HepG2 (cell line): ENCODE data around the gene MCF2L. TPM values are rescaled to one million over a fixed set of nuclear protein-coding genes. Genes with fewer than 3 reads are reported as not detected.

Source experiments
- BCLAF1 ChIP-seq: fragments of 450-650 bp; IDR thresholded peaks from 2 replicates; pipeline ENCODE4 v1.6.1; 2017; ENCODE audit warnings: mild to moderate bottlenecking
- CEBPG ChIP-seq: IDR thresholded peaks from 2 replicates; pipeline ENCODE4 v1.6.1; 2016
- FIP1L1 ChIP-seq: fragments of 200-400 bp; formaldehyde crosslinking; IDR thresholded peaks from 2 replicates; pipeline ENCODE4 v1.6.1; 2018; ENCODE audit warnings: low read depth, mild to moderate bottlenecking, low read length, moderate library complexity, borderline replicate concordance; ENCODE audit not compliant: insufficient read depth
- FOXJ3 ChIP-seq: sonication (generic); formaldehyde crosslinking; IDR thresholded peaks from 2 replicates; pipeline ENCODE4 v1.4.0; 2020; ENCODE audit warnings: missing genetic modification reagents, mild to moderate bottlenecking, borderline replicate concordance
- FOXP1 ChIP-seq, 2 experiments: fragments of 450-650 bp in 1 of 2; IDR thresholded peaks; 2 replicates each; pipeline ENCODE4 v1.6.1; 2017 to 2018; ENCODE audit warnings: antibody characterized with exemption in 1 of 2
- GABPB1 ChIP-seq: IDR thresholded peaks from 2 replicates; pipeline ENCODE4 v1.6.1; 2016; ENCODE audit warnings: mild to moderate bottlenecking, missing genetic modification reagents, moderate library complexity, missing compliant biosample characterization
- HNRNPLL ChIP-seq: fragments of 200-400 bp; formaldehyde crosslinking; IDR thresholded peaks from 2 replicates; pipeline ENCODE4 v1.6.1; 2017; ENCODE audit warnings: mild to moderate bottlenecking, low read depth, low read length; ENCODE audit not compliant: poor library complexity, severe bottlenecking
- JARID2 ChIP-seq: sonication (generic); formaldehyde crosslinking; IDR thresholded peaks from 2 replicates; pipeline ENCODE4 v1.8.1; 2023; ENCODE audit warnings: missing genetic modification reagents, inconsistent platforms; ENCODE audit not compliant: insufficient replicate concordance
- MBNL3 ChIP-seq: fragments of 250-450 bp; sonication (Bioruptor Pico); conservative IDR thresholded peaks from 2 replicates; pipeline ENCODE4 v1.8.0; 2022; ENCODE audit warnings: mild to moderate bottlenecking, inconsistent platforms
- NKX3-1 ChIP-seq: sonication (generic); formaldehyde crosslinking; IDR thresholded peaks from 2 replicates; pipeline ENCODE4 v1.5.0; 2020; ENCODE audit warnings: missing genetic modification reagents
- NR2C2 ChIP-seq: sonication (generic); formaldehyde crosslinking; IDR thresholded peaks from 2 replicates; pipeline ENCODE4 v1.4.0; 2020; ENCODE audit warnings: missing genetic modification reagents, mild to moderate bottlenecking, moderate library complexity, borderline replicate concordance
- PCBP1 ChIP-seq: fragments of 200-400 bp; formaldehyde crosslinking; IDR thresholded peaks from 2 replicates; pipeline ENCODE4 v1.6.1; 2017; ENCODE audit warnings: mild to moderate bottlenecking, low read depth, low read length, borderline replicate concordance
- POGZ ChIP-seq: sonication (generic); formaldehyde crosslinking; IDR thresholded peaks from 2 replicates; pipeline ENCODE4 v1.4.0; 2020; ENCODE audit warnings: mild to moderate bottlenecking, missing genetic modification reagents
- SIN3A ChIP-seq: IDR thresholded peaks from 2 replicates; pipeline ENCODE4 v1.6.1; 2011; ENCODE audit warnings: low read depth, mild to moderate bottlenecking, control low read depth, low read length, borderline replicate concordance
- ZNF12 ChIP-seq: sonication (generic); formaldehyde crosslinking; IDR thresholded peaks from 2 replicates; pipeline ENCODE4 v1.5.0; 2020; ENCODE audit warnings: missing genetic modification reagents
- ZNF207 ChIP-seq: fragments of 450-650 bp; IDR thresholded peaks from 2 replicates; pipeline ENCODE4 v1.6.1; 2016; ENCODE audit warnings: antibody characterized with exemption, borderline replicate concordance
- ZNF367 ChIP-seq: sonication (generic); formaldehyde crosslinking; IDR thresholded peaks from 2 replicates; pipeline ENCODE4 v1.4.0; 2020; ENCODE audit warnings: missing genetic modification reagents, borderline replicate concordance
- ZNF503 ChIP-seq: sonication (generic); formaldehyde crosslinking; IDR thresholded peaks from 2 replicates; pipeline ENCODE4 v1.4.0; 2020; ENCODE audit warnings: missing genetic modification reagents
- ZNF547 ChIP-seq: sonication (generic); formaldehyde crosslinking; IDR thresholded peaks from 2 replicates; pipeline ENCODE4 v1.5.1; 2020; ENCODE audit warnings: mild to moderate bottlenecking, missing genetic modification reagents
- ZNF790 ChIP-seq: sonication (generic); formaldehyde crosslinking; IDR thresholded peaks from 2 replicates; pipeline ENCODE4 v1.8.0; 2022; ENCODE audit warnings: missing genetic modification reagents, mild to moderate bottlenecking, borderline replicate concordance
- polyA plus RNA-seq, 8 experiments: library from polyadenylated mRNA; depleted of rRNA in 3 of 8; stranded (reverse) in 7 of 8; unstranded in 1 of 8; fragments of >200 nt; fragmentation: Illumina TruSeq in 4 of 8; extraction: Trizol in 4 of 8; gene quantifications; 2 replicates each; pipeline versions ENCODE4 v1.2.1 to v1.2.3, GENCODE V29; 2011 to 2016; ENCODE audit warnings: low read depth in 4 of 8, missing spikeins in 1 of 8, mixed read lengths in 1 of 8; ENCODE audit not compliant: insufficient read depth in 1 of 8
- total RNA-seq, 5 experiments: library from RNA; depleted of rRNA; stranded (reverse); fragments of >200 nt; fragmentation: Illumina TruSeq; extraction: Trizol; gene quantifications; 2 replicates each; pipeline ENCODE4 v1.2.3, GENCODE V29; 2016; ENCODE audit warnings: low read depth in 1 of 5
- TF ChIP-seq, protein P1 (sequence below): IDR thresholded peaks from 2 replicates; pipeline ENCODE4 v1.6.1; 2016
- TF ChIP-seq, protein P2 (sequence below): sonication (generic); formaldehyde crosslinking; IDR thresholded peaks from 2 replicates; pipeline ENCODE4 v1.5.1; 2020; ENCODE audit warnings: mild to moderate bottlenecking, missing genetic modification reagents, borderline replicate concordance

Gene MCF2L
- total and polyA plus RNA-seq, 2 of the 13 experiments (the other 11 are each of a cell fraction or from before 2014, with no cell fraction given) = 19.4 to 28.4 TPM

- TF ChIP-seq FOXJ3 (CRISPR knock-in tag) (no peak), ZNF503 (no peak), POGZ (CRISPR knock-in tag) (no peak), FOXP1 (IDR thresholded peaks at IDR 0.05) (no peak), FOXP1 (CRISPR knock-in tag; IDR thresholded peaks at IDR 0.05) (0 out of 2 replicates have a peak, but pooled peaks have one; percentile 28), ZNF12 (CRISPR knock-in tag) (no peak), ZNF207 (no peak), ZNF547 (no peak), JARID2 (CRISPR knock-in tag) (no peak), PCBP1 (no peak), BCLAF1 (no peak), NKX3-1 (no peak), SIN3A (0 out of 2 replicates have a peak, but pooled peaks have one; percentile 65), CEBPG (CRISPR knock-in tag) (no peak; the same call in 1 of the 2 replicates), NR2C2 (CRISPR knock-in tag) (no peak), FIP1L1 (no peak), ZNF790 (CRISPR knock-in tag) (no peak), MBNL3 (no peak), GABPB1 (peak; percentile 67), ZNF367 (CRISPR knock-in tag) (no peak), HNRNPLL (no peak)
- TF ChIP-seq, protein P1, sequence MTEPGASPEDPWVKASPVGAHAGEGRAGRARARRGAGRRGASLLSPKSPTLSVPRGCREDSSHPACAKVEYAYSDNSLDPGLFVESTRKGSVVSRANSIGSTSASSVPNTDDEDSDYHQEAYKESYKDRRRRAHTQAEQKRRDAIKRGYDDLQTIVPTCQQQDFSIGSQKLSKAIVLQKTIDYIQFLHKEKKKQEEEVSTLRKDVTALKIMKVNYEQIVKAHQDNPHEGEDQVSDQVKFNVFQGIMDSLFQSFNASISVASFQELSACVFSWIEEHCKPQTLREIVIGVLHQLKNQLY (CRISPR knock-in tag) = no peak
- TF ChIP-seq, protein P2, sequence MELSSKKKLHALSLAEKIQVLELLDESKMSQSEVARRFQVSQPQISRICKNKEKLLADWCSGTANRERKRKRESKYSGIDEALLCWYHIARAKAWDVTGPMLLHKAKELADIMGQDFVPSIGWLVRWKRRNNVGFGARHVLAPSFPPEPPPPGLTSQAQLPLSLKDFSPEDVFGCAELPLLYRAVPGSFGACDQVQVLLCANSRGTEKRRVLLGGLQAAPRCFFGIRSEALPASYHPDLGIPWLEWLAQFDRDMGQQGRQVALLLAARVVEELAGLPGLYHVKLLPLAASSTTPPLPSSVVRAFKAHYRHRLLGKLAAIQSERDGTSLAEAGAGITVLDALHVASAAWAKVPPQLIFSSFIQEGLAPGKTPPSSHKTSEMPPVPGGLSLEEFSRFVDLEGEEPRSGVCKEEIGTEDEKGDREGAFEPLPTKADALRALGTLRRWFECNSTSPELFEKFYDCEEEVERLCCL (CRISPR knock-in tag) = no peak
Measured at GRCh38 chr13:112931028-112931934, 37.7 kb upstream of the MCF2L start (continued).
